Subcutaneous preadipocyte (primary cell): ENCODE measurements around the gene ZNG1B. TPM values are rescaled to one million over a fixed set of nuclear protein-coding genes. Genes with fewer than 3 reads are reported as not detected.

Experiments used
- total RNA-seq: library from RNA; depleted of rRNA; stranded (reverse); fragments of >200 nt; gene quantifications from 2 replicates; pipeline ENCODE4 v1.2.3, GENCODE V29; 2012

ZNG1B gene
- 13.9 and 22.4 TPM in 2 replicates for total RNA-seq

DNA sequence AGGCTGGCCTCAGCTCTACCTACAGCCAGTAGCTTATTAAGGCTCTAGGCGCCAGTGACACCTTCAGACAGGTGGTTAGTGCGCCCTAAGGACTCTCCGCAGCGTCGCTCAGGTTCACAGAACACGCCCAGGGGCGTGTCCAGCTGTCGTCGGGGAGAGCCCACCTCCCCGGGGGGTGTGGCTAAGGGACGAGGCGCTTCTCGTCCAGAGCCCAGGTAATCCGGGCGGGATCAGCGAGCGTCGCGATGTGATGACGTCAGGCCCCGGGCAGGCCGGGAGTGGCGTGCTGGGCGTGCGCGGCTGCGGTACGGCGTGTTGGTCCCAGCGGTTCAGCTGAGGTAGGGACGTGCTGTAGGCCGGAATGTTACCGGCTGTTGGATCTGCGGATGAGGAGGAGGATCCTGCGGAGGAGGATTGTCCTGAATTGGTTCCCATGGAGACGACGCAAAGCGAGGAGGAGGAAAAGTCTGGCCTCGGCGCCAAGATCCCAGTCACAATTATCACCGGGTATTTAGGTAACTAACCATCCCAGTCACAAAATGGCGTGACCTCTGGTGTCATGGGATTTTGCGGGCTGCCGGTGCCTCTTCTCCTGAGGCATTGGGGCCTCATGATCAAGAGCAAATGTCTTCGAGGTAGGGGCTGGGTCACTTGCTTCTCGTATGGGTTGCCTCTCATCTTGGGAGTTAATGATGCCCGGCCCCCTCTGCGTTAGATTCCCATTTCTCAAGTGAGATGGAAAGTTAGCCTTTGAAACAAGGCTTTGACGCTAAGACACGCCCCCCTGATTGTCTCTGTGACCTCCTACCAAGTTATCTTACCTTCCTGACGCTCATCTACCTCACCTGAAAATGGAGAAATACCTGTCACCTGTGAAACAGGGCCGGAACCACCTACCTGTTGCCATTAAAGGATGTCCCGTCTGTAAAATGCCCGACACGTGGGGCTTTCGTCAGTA is at the start of gene ZNG1B:
ZNG1B (plus strand) TSS at position 184 of the 958 bp plus-strand sequence; CDS start at position 362, 178 bp downstream.

DNA sequence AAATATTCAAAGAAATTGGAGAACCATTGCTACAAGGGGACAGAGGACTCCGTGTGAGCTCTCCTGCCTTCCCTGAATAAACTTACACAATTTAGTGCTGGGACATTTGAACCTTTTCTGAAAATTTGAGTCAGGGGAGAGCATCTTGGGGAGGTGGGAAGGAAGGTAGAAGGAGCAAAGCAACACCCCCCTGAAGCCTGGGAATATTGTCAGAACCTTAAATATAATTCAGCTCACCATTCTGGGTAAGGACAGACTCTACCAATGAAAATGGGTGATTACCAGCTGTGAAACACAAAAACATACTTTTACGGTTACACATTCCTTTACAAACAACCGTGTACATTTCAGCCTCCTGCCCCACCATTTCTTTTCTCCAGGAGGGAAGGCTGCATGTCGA is 60.9 kb downstream of the ZNG1B start, which contains the start of gene FOXD4L1:
FOXD4L1 (plus strand) TSS at position 301 of the 400 bp plus-strand sequence. CDS start 592 bp downstream, outside the sequence.

Other genes with a start within 250 kb of the ZNG1B start
- gene PAX8, start 158.8 kb upstream of the ZNG1B start, total RNA-seq = 2.9 and 6.6 TPM in 2 replicates
- under 0.01 TPM in 1 of 2 replicates, not detected in the other for gene FOXD4L1, start 61.0 kb downstream of the ZNG1B start, total RNA-seq
- 13.9 and 14.3 TPM in 2 replicates for gene RABL2A, start 189.6 kb downstream of the ZNG1B start, total RNA-seq